Activated CD8-positive, alpha-beta memory T cell treated with anti-CD3 and anti-CD28 coated beads, Interleukin-2, amount 50 U/mL, for 4 hours (primary cell): Measurements from ENCODE around the gene ADGRG3.

Experiments
- DNase-seq: peaks from one replicate; pipeline ENCODE4 v3.0.0-alpha.2; 2020

Gene ADGRG3

GRCh38 chr16:57668263-57668571, at the start of gene ADGRG3:
TSS of gene ADGRG3 (plus strand) at chr16:57668306. CDS start at chr16:57668348, 42 bp downstream.
- no peak for DNase-seq

GRCh38 chr16:57619133-57619605, 48.9 kb upstream of the ADGRG3 start:
- no peak for DNase-seq

GRCh38 chr16:57619606-57620334, 48.3 kb upstream of the ADGRG3 start:
- DNase-seq, result no peak

GRCh38 chr16:57620335-57621231, 47.5 kb upstream of the ADGRG3 start:
- no peak for DNase-seq

GRCh38 chr16:57621521-57622271, 46.4 kb upstream of the ADGRG3 start:
- no peak for DNase-seq

GRCh38 chr16:57622361-57623250, 45.5 kb upstream of the ADGRG3 start:
- DNase-seq, result no peak

GRCh38 chr16:57623251-57624043, 44.7 kb upstream of the ADGRG3 start:
- DNase-seq, result no peak

GRCh38 chr16:57624044-57624688, 43.9 kb upstream of the ADGRG3 start:
- no peak for DNase-seq

- DNase-seq, result no peak
These were observed 43.2 kb upstream of the ADGRG3 start for GRCh38 chr16:57624806-57625500.

- DNase-seq, result no peak
These were observed 41.5 kb upstream of the ADGRG3 start for GRCh38 chr16:57626420-57627170.

GRCh38 chr16:57627184-57627871, 40.8 kb upstream of the ADGRG3 start:
- DNase-seq, result no peak

- peak; percentile 57 for DNase-seq
These were observed 39.9 kb upstream of the ADGRG3 start, which contains the start of gene ADGRG1 for GRCh38 chr16:57628008-57628781. TSS of gene ADGRG1 (plus strand) at chr16:57628630. CDS start at chr16:57650288, 21,658 bp downstream.

GRCh38 chr16:57628783-57629293, 39.3 kb upstream of the ADGRG3 start:
- DNase-seq, result no peak

GRCh38 chr16:57629516-57630406, 38.3 kb upstream of the ADGRG3 start:
- no peak for DNase-seq

GRCh38 chr16:57630407-57630797, 37.7 kb upstream of the ADGRG3 start:
- no peak for DNase-seq
